HG03342 (cell line): ENCODE results near the gene CDK11A.
A peak's percentile ranks its signal among the peaks of the same experiment; 100 is the strongest.
"Not testable (repeated sequence)": the region's sequence is repeated elsewhere in the genome, so short reads cannot be mapped to it uniquely, and the experiment has no call there.

Experiments
- ATAC-seq: cut with Tn5 transposase; IDR thresholded peaks from one replicate; pipeline ENCODE4 v1.9.1; 2021; ENCODE audit warnings: mild to moderate bottlenecking, moderate library complexity; ENCODE audit not compliant: unreplicated experiment

The CDK11A gene

DNA sequence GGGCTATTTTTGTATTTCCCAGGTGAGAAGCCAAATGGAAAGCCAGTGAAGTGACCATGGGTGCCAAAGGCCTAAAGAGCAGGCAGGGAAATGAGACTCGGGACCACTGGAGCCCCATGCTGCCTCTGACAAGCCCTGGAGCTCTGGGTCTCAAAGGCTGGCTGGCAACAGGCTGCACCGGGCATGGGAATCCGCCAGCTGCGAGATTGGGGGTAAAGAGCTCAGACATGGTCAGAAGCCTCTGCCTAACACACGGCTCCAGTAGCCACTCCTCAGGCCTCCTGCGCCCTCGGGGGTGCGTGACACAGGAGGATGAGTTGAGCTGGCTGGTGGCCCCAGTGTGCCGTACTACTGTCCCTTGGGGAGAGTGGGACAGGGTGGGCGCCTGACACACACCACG is 59.8 kb downstream of the CDK11A start:
- ATAC-seq, result not testable (repeated sequence)

DNA sequence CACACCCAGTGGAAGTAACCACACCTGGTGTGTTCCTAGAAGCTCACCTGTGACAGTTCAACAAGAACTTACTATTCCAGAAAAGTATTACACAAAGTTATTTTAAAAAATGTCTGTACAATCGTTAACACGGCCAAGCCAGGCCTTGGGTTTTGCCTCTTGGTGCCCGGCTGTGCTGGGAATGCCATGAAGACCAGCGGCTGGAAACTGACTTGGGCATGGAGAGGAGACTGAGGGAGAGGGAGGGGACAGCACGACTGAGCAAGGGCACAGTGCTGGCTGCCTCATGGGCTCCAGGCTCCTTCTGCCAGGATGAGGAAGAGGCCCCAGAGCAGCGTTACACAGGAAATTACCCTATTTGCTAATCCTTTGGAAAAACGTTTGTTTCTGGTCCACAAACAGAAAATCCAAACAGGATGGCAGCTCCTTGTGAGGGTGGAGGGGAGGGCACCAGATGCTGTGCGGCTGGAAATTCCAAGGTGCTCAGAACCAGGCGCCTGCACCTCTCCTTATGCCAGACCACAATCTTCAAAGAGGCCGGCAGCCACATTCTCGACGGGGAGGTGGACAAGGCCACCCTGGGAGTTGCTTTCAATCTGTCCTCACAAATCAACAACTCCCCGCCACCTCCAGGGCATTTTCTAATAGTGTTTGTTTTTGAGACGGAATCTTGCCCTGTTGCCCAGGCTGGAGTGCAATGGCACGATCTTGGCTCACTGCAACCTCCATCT is 61.2 kb downstream of the CDK11A start:
- not testable (repeated sequence) for ATAC-seq

DNA sequence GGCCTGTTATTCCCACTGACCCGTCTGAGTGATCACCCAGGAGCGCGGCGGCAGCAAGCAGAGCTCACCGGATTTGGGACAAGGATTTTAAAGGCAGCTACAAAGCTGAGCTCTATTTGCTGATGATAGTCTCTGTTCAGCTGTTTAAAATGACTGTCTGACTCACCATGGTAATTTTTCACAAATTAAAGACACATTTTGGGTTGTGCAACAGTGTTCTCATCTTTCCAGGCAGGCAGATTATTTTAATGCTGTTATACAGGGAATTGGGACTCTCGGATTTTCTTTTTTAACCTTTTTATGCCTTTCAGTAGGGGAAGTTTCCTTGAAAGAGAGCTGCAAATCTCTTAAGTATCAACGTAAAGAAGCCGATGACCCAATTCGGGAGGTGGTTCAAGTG is 61.8 kb downstream of the CDK11A start:
- ATAC-seq, result not testable (repeated sequence)

DNA sequence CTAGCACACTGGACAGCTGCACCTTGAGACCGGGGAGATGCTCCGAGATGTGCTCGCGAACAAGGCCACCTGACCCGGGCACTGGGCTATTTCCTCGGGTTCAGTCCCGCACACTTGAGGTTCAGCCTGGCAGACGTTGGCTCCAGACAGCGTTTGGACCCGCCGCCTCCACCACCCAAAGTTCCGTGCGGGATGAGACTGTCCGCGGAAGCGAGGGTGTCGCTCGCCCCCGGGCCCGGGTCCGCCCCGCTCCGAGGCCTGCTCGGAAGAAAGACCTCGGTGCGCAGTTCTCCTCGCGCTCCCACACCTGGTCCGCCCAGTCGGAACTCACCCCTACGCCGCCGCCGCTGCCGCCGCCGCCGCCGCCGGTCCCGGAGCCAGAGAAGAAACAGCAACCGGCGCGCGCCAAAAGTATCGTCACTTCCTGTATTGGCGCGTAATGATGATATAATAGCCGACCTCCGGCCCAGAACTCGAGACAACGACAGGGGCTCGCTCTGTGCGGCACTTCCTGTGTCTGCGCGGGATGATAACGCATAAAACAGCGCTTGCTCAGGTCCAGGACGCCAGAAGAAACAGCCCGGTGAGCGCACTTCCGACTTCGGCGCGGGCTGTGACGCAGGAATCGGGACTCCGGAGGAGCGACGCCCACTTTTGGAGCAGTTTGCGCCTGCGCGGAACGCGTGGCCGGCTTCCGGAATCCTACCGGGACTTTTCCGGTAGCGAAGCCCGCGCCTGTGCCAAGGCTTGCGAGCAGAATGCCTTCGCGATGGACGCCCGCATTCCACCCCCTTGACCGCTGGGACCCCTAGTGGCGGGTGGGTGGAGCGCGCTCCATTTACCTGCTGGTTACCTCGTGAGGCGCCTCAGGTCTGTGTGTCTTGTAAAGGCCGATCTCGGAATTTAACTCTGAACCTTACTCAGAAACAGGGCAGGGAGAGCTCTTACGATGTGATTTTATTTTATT is 65.3 kb downstream of the CDK11A start, which contains the start of gene CDK11B:
TSS of gene CDK11B (minus strand) at position 422 of the 967 bp plus-strand sequence. CDS start 1,519 bp downstream, outside the sequence.
- peak; percentile 85 for ATAC-seq
